GM06990 (cell line): ENCODE results near the gene POLR3A.

Experiments
- DNase-seq: peaks from one replicate; pipeline ENCODE4 v3.0.0-alpha.2; 2011; ENCODE audit not compliant: insufficient read length; ENCODE audit errors: extremely low read depth
- H3K27me3 ChIP-seq: replicated peaks from 2 replicates; pipeline ENCODE4 v1.6.0; 2011; ENCODE audit warnings: low read length; ENCODE audit not compliant: control insufficient read depth, insufficient read depth
- H3K36me3 ChIP-seq: 2 replicates; pipeline ENCODE4 v1.5.1; 2011; ENCODE audit warnings: low read length; ENCODE audit not compliant: control insufficient read depth, insufficient read depth
- H3K4me3 ChIP-seq: replicated peaks from 2 replicates; pipeline ENCODE4 v1.5.1; 2011; ENCODE audit warnings: low read depth, mild to moderate bottlenecking, control low read depth, low read length
- CTCF ChIP-seq: IDR thresholded peaks from 2 replicates; pipeline ENCODE4 v1.5.1; 2011; ENCODE audit warnings: low read length, control low read depth, mild to moderate bottlenecking, inconsistent platforms; ENCODE audit not compliant: insufficient read depth, poor library complexity, severe bottlenecking

The POLR3A gene

GRCh38 chr10:77989081-77989724, 40.1 kb downstream of the POLR3A start:
- Histone ChIP-seq H3K4me3 (no peak overlapping the region), H3K27me3 (no peaks in the 10 kb centered on the region), H3K36me3 (peaks cover 32% of the 10 kb centered on the region)
- DNase-seq, result no peak
- TF ChIP-seq CTCF, result no peak

GRCh38 chr10:77987671-77988255, 41.6 kb downstream of the POLR3A start:
- no peak for DNase-seq
- H3K36me3 ChIP-seq, result peaks cover 38% of the 10 kb centered on the region
- TF ChIP-seq CTCF, result no peak
- H3K27me3 ChIP-seq, result no peaks in the 10 kb centered on the region
- no peak overlapping the region for H3K4me3 ChIP-seq

- H3K36me3 ChIP-seq, result peaks cover 43% of the 10 kb centered on the region
- no peak for TF ChIP-seq CTCF
- DNase-seq, result no peak
- no peak overlapping the region for H3K4me3 ChIP-seq
- no peaks in the 10 kb centered on the region for H3K27me3 ChIP-seq
Measured at GRCh38 chr10:77984986-77985385, 44.3 kb downstream of the POLR3A start.

GRCh38 chr10:77983384-77984341, 45.7 kb downstream of the POLR3A start:
- no peak overlapping the region for H3K4me3 ChIP-seq
- TF ChIP-seq CTCF, result no peak
- DNase-seq, result no peak
- H3K27me3 ChIP-seq, result no peaks in the 10 kb centered on the region
- H3K36me3 ChIP-seq, result peaks cover 46% of the 10 kb centered on the region

GRCh38 chr10:77981281-77981680, 48.0 kb downstream of the POLR3A start:
- TF ChIP-seq CTCF, result no peak
- no peak for DNase-seq
- peaks cover 48% of the 10 kb centered on the region for H3K36me3 ChIP-seq
- H3K4me3 ChIP-seq, result no peak overlapping the region
- no peaks in the 10 kb centered on the region for H3K27me3 ChIP-seq
